Effector memory CD8-positive, alpha-beta T cell (primary cell): ENCODE results near the gene TFF3.

Experiments used
- ATAC-seq: fragments of 150-1000 bp; cut with Tn5 transposase; replicated peaks from 2 replicates; pipeline ENCODE4 v1.10.0; 2021; ENCODE audit warnings: mild to moderate bottlenecking, moderate library complexity
- DNase-seq, 3 experiments: peaks; one replicate each; pipeline ENCODE4 v3.0.0; 2021
- H3K27ac Mint-ChIP-seq, 2 donors: one replicate each; pipeline ENCODE4 v1.8.0; 2022; ENCODE audit warnings: mild to moderate bottlenecking in 2 of 2, mixed read lengths in 2 of 2, moderate library complexity in 2 of 2
- H3K27me3 Mint-ChIP-seq, 2 donors: one replicate each; pipeline ENCODE4 v1.8.0; 2022; ENCODE audit warnings: mixed read lengths in 2 of 2
- H3K36me3 Mint-ChIP-seq: one replicate; pipeline ENCODE4 v1.8.0; 2022; ENCODE audit warnings: mild to moderate bottlenecking, moderate library complexity, mixed read lengths; ENCODE audit not compliant: insufficient read depth
- H3K4me1 Mint-ChIP-seq, 2 donors: one replicate each; pipeline ENCODE4 v1.8.0; 2022; ENCODE audit warnings: low read depth in 2 of 2, mixed read lengths in 2 of 2
- H3K4me3 Mint-ChIP-seq, 2 donors: one replicate each; pipeline ENCODE4 v1.8.0; 2022; ENCODE audit warnings: mild to moderate bottlenecking in 2 of 2, mixed read lengths in 2 of 2, moderate library complexity in 2 of 2
- H3K9me3 Mint-ChIP-seq, 2 donors: one replicate each; pipeline ENCODE4 v1.8.0; 2022; ENCODE audit warnings: mixed read lengths in 2 of 2

TFF3 gene

GRCh38 chr21:42352441-42353095 is 37.4 kb upstream of the TFF3 start:
- H3K9me3 Mint-ChIP-seq, result peaks cover 0 to 4% of the 10 kb centered on the region in 2 donors
- H3K36me3 Mint-ChIP-seq, result peaks cover 2% of the 10 kb centered on the region
- DNase-seq, result no peak

GRCh38 chr21:42351626-42352440 is 36.6 kb upstream of the TFF3 start:
- H3K27ac Mint-ChIP-seq, result peak overlapping the region in 1 of 2 donors; percentile 39
- peaks cover 2% of the 10 kb centered on the region for H3K36me3 Mint-ChIP-seq
- no peak overlapping the region for H3K4me3 Mint-ChIP-seq
- H3K4me1 Mint-ChIP-seq, result no peaks in the 10 kb centered on the region
- peaks cover 0 to 4% of the 10 kb centered on the region in 2 donors for H3K9me3 Mint-ChIP-seq
- H3K27me3 Mint-ChIP-seq, result peaks cover 5 to 28% of the 10 kb centered on the region in 2 donors
- no peak for DNase-seq
- no peak for ATAC-seq

More at GRCh38 chr21:42352441-42353095, 37.4 kb upstream of the TFF3 start:
- no peak overlapping the region for H3K4me3 Mint-ChIP-seq
- no peak for ATAC-seq
- no peaks in the 10 kb centered on the region for H3K4me1 Mint-ChIP-seq
- H3K27ac Mint-ChIP-seq, result peak overlapping the region in 1 of 2 donors; percentile 39
- H3K27me3 Mint-ChIP-seq, result peaks cover 5 to 32% of the 10 kb centered on the region in 2 donors

- DNase-seq, result no peak
- Mint-ChIP-seq H3K4me1 (no peaks in the 10 kb centered on the region), H3K27ac (peak within 1 kb of the TSS in 1 of 2 donors; percentile 39), H3K36me3 (peaks cover 2% of the 10 kb centered on the region), H3K4me3 (no peak within 1 kb of the TSS), H3K9me3 (peaks cover 0 to 4% of the 10 kb centered on the region in 2 donors), H3K27me3 (peaks cover 5 to 24% of the 10 kb centered on the region in 2 donors)
- no peak for ATAC-seq
Observed at GRCh38 chr21:42350927-42351426, 35.8 kb upstream of the TFF3 start, which contains the start of gene TFF2. Gene TFF2 (minus strand): TSS chr21:42350994. CDS start chr21:42350957, 37 bp downstream.

- ATAC-seq (no peak), DNase-seq (no peak)
- Mint-ChIP-seq H3K36me3 (peaks cover 2% of the 10 kb centered on the region), H3K4me3 (no peak overlapping the region), H3K27me3 (peaks cover 5 to 24% of the 10 kb centered on the region in 2 donors), H3K4me1 (no peaks in the 10 kb centered on the region), H3K9me3 (peaks cover 0 to 4% of the 10 kb centered on the region in 2 donors), H3K27ac (no peak overlapping the region)
Observed at GRCh38 chr21:42350318-42350910, 35.2 kb upstream of the TFF3 start.

- DNase-seq (no peak), ATAC-seq (no peak)
- Mint-ChIP-seq H3K27me3 (peaks cover 0 to 23% of the 10 kb centered on the region in 2 donors), H3K36me3 (peaks cover 2% of the 10 kb centered on the region), H3K27ac (no peak overlapping the region), H3K4me1 (no peaks in the 10 kb centered on the region), H3K9me3 (peaks cover 0 to 4% of the 10 kb centered on the region in 2 donors), H3K4me3 (no peak overlapping the region)
Observed at GRCh38 chr21:42349420-42350317, 34.5 kb upstream of the TFF3 start.

- Mint-ChIP-seq H3K4me3 (no peak overlapping the region), H3K27ac (no peak overlapping the region), H3K9me3 (no peaks in the 10 kb centered on the region), H3K4me1 (no peaks in the 10 kb centered on the region), H3K36me3 (peaks cover 2% of the 10 kb centered on the region), H3K27me3 (peaks cover 0 to 17% of the 10 kb centered on the region in 2 donors)
- no peak for ATAC-seq
- DNase-seq, result no peak
Observed at GRCh38 chr21:42348762-42349161, 33.6 kb upstream of the TFF3 start.

GRCh38 chr21:42347601-42348327 is 32.6 kb upstream of the TFF3 start:
- peaks cover 0 to 2% of the 10 kb centered on the region in 2 donors for H3K4me1 Mint-ChIP-seq
- DNase-seq (no peak), ATAC-seq (no peak)
- peaks cover 2% of the 10 kb centered on the region for H3K36me3 Mint-ChIP-seq
- no peak overlapping the region for H3K4me3 Mint-ChIP-seq
- no peak overlapping the region for H3K27ac Mint-ChIP-seq
- peaks cover 0 to 7% of the 10 kb centered on the region in 2 donors for H3K27me3 Mint-ChIP-seq
- no peaks in the 10 kb centered on the region for H3K9me3 Mint-ChIP-seq

GRCh38 chr21:42346866-42347600 is 31.8 kb upstream of the TFF3 start:
- Mint-ChIP-seq H3K9me3 (no peaks in the 10 kb centered on the region), H3K36me3 (peaks cover 2% of the 10 kb centered on the region), H3K4me3 (no peak overlapping the region), H3K27me3 (no peaks in the 10 kb centered on the region), H3K27ac (no peak overlapping the region), H3K4me1 (peaks cover 0 to 2% of the 10 kb centered on the region in 2 donors)
- ATAC-seq (no peak), DNase-seq (no peak)

- Mint-ChIP-seq H3K4me1 (peaks cover 0 to 2% of the 10 kb centered on the region in 2 donors), H3K9me3 (no peaks in the 10 kb centered on the region), H3K27me3 (no peaks in the 10 kb centered on the region), H3K4me3 (no peak overlapping the region), H3K27ac (no peak overlapping the region), H3K36me3 (peaks cover 2% of the 10 kb centered on the region)
- DNase-seq (no peak), ATAC-seq (no peak)
Observed at GRCh38 chr21:42346441-42346840, 31.2 kb upstream of the TFF3 start.

- Mint-ChIP-seq H3K4me3 (no peak overlapping the region), H3K4me1 (peaks cover 0 to 2% of the 10 kb centered on the region in 2 donors), H3K9me3 (no peaks in the 10 kb centered on the region), H3K36me3 (no peaks in the 10 kb centered on the region), H3K27ac (no peak overlapping the region), H3K27me3 (no peaks in the 10 kb centered on the region)
- no peak for DNase-seq
- no peak for ATAC-seq
Observed at GRCh38 chr21:42344631-42345030, 29.4 kb upstream of the TFF3 start.

GRCh38 chr21:42343963-42344510 is 28.8 kb upstream of the TFF3 start:
- DNase-seq (no peak), ATAC-seq (no peak)
- peaks cover 0 to 2% of the 10 kb centered on the region in 2 donors for H3K4me1 Mint-ChIP-seq
- no peaks in the 10 kb centered on the region for H3K36me3 Mint-ChIP-seq
- no peaks in the 10 kb centered on the region for H3K27me3 Mint-ChIP-seq
- no peak overlapping the region for H3K4me3 Mint-ChIP-seq
- no peaks in the 10 kb centered on the region for H3K9me3 Mint-ChIP-seq
- H3K27ac Mint-ChIP-seq, result no peak overlapping the region
